HCT116 (cell line): ENCODE measurements around the gene SMR3B. TPM values are rescaled to one million over a fixed set of nuclear protein-coding genes. Genes with fewer than 3 reads are reported as not detected.

ENCODE experiments used
- ATAC-seq: fragments of 200-7000 bp; cut with Tn5 transposase; 2 replicates; pipeline ENCODE4 v1.9.1; 2020; ENCODE audit warnings: mild to moderate bottlenecking, moderate library complexity
- Bru-seq: library from RNA; stranded (reverse); fragments of 400-500 nt; gene quantifications from one replicate; lab custom pipeline; 2021; lab: Mats Ljungman, UMichigan
- BruChase-seq, 2 experiments: library from RNA; stranded (reverse); fragments of 400-500 nt; gene quantifications; one replicate each; lab custom pipeline; 2021; lab: Mats Ljungman, UMichigan
- BruUV-seq: library from RNA; stranded (reverse); fragments of 400-500 nt; replicated peaks from 2 replicates; lab custom pipeline; 2021; lab: Mats Ljungman, UMichigan
- CTCF ChIA-PET: fragments of 300-600 bp; sonication (Branson Sonifier 250); formaldehyde crosslinking; loops from one replicate; lab custom pipeline; 2021; ENCODE audit warnings: antibody characterized with exemption; lab: Charles Lee
- POLR2A ChIA-PET: fragments of 300-600, 350-600 bp; sonication (Branson Sonifier 250); formaldehyde crosslinking; loops from one replicate; lab custom pipeline; 2021; ENCODE audit warnings: antibody characterized with exemption; lab: Charles Lee
- RAD21 ChIA-PET, 2 experiments: fragments of 300-600 bp; sonication (Branson Sonifier 250); formaldehyde crosslinking; loops; one replicate each; lab custom pipeline; 2023; ENCODE audit warnings: low total read pairs in 2 of 2; ENCODE audit not compliant: uncharacterized antibody in 2 of 2, unreplicated experiment in 2 of 2, low non-redundant PET in 1 of 2; lab: Charles Lee
- DNase-seq: peaks from one replicate; pipeline ENCODE4 v3.0.0-alpha.2; 2010; ENCODE audit warnings: low read depth, low spot score
- H2AFZ ChIP-seq: fragments of 200-600 bp; shearing (Covaris generic), sonication (generic); 2 replicates; pipeline ENCODE4 v1.6.1; 2017; ENCODE audit warnings: low read depth, mixed run types, mixed read lengths, antibody characterized with exemption, low read length; ENCODE audit not compliant: poor library complexity, severe bottlenecking
- H3K27ac ChIP-seq: 2 replicates; pipeline ENCODE4 v1.5.1; 2012; ENCODE audit warnings: low read depth, low read length
- H3K27me3 ChIP-seq: fragments of 200-600 bp; sonication (generic); 2 replicates; pipeline ENCODE4 v1.6.1; 2016; ENCODE audit warnings: mixed run types, low read length, mixed read lengths; ENCODE audit not compliant: insufficient read depth
- H3K36me3 ChIP-seq, 2 experiments: fragments of 200-500 bp in 1 of 2; fragments of 200-600 bp in 1 of 2; sonication (Bioruptor generic) in 1 of 2; sonication (generic) in 1 of 2; 2 replicates each; pipeline versions ENCODE4 v1.5.1 to v1.6.1; 2014 to 2016; ENCODE audit warnings: low read length in 2 of 2, inconsistent platforms in 1 of 2, mixed read lengths in 1 of 2, mixed run types in 1 of 2; ENCODE audit not compliant: insufficient read depth in 2 of 2, control insufficient read depth in 1 of 2
- H3K4me1 ChIP-seq, 2 experiments: fragments of 200-600 bp in 1 of 2; sonication (generic) in 1 of 2; 2 replicates each; pipeline versions ENCODE4 v1.5.1 to v1.6.1; 2012 to 2017; ENCODE audit warnings: low read length in 2 of 2, inconsistent platforms in 1 of 2, mild to moderate bottlenecking in 1 of 2, mixed read lengths in 1 of 2, mixed run types in 1 of 2, moderate library complexity in 1 of 2; ENCODE audit not compliant: insufficient read depth in 2 of 2, control insufficient read depth in 1 of 2
- H3K4me2 ChIP-seq: fragments of 200-600 bp; sonication (generic); 2 replicates; pipeline ENCODE4 v1.6.1; 2017; ENCODE audit warnings: mixed run types, low read length, mixed read lengths
- H3K4me3 ChIP-seq, 2 experiments: fragments of 200-600 bp in 1 of 2; sonication (generic) in 1 of 2; replicated peaks in 1 of 2; 2 replicates each; pipeline ENCODE4 v1.5.1; 2011 to 2016; ENCODE audit warnings: low read length in 2 of 2, control low read depth in 1 of 2, low read depth in 1 of 2, mild to moderate bottlenecking in 1 of 2, mixed read lengths in 1 of 2, mixed run types in 1 of 2
- H3K79me2 ChIP-seq: fragments of 200-600 bp; sonication (generic); 2 replicates; pipeline ENCODE4 v1.6.1; 2017; ENCODE audit warnings: mild to moderate bottlenecking, mixed run types, low read length, moderate library complexity, mixed read lengths; ENCODE audit not compliant: insufficient read depth
- H3K9ac ChIP-seq: fragments of 200-600 bp; sonication (generic); 2 replicates; pipeline ENCODE4 v1.6.1; 2016; ENCODE audit warnings: low read length, mixed read lengths
- H3K9me2 ChIP-seq: fragments of 200-600 bp; sonication (generic), shearing (Covaris generic); 2 replicates; pipeline ENCODE4 v1.6.1; 2017; ENCODE audit warnings: mixed run types, mild to moderate bottlenecking, moderate library complexity; ENCODE audit not compliant: insufficient read depth
- H3K9me3 ChIP-seq, 2 experiments: fragments of 200-500 bp in 1 of 2; fragments of 200-600 bp in 1 of 2; sonication (Bioruptor generic) in 1 of 2; sonication (generic) in 1 of 2; 2 replicates each; pipeline ENCODE4 v1.6.1; 2014 to 2017; ENCODE audit warnings: low read length in 2 of 2, mixed read lengths in 2 of 2, inconsistent platforms in 1 of 2, low read depth in 1 of 2, mild to moderate bottlenecking in 1 of 2, mixed run types in 1 of 2, moderate library complexity in 1 of 2; ENCODE audit not compliant: control insufficient read depth in 1 of 2, insufficient read depth in 1 of 2
- H4K20me1 ChIP-seq: fragments of 200-600 bp; sonication (generic), shearing (Covaris generic); 2 replicates; pipeline ENCODE4 v1.6.1; 2017; ENCODE audit warnings: mixed run types, mild to moderate bottlenecking, moderate library complexity; ENCODE audit not compliant: insufficient read depth
- CEBPB ChIP-seq: IDR thresholded peaks from 2 replicates; pipeline ENCODE4 v1.6.1; 2012; ENCODE audit warnings: low read depth
- ELF1 ChIP-seq: IDR thresholded peaks from 2 replicates; pipeline ENCODE4 v1.6.1; 2012; ENCODE audit warnings: low read depth, borderline replicate concordance
- EZH2 ChIP-seq: fragments of 200-600 bp; sonication (generic); IDR thresholded peaks from 2 replicates; pipeline ENCODE4 v1.6.1; 2017; ENCODE audit warnings: antibody characterized with exemption, mixed run types
- FOSL1 ChIP-seq: IDR thresholded peaks from 2 replicates; pipeline ENCODE4 v1.6.1; 2012; ENCODE audit warnings: low read depth
- JUND ChIP-seq: IDR thresholded peaks from 2 replicates; pipeline ENCODE4 v1.6.1; 2012
- POLR2A ChIP-seq: IDR thresholded peaks from 2 replicates; pipeline ENCODE4 v1.7.0; 2011; ENCODE audit warnings: borderline replicate concordance; ENCODE audit not compliant: insufficient read depth, insufficient read length; ENCODE audit errors: extremely low read depth
- ZNF274 ChIP-seq: fragments of 200-500 bp; sonication (Bioruptor generic); IDR thresholded peaks from 2 replicates; pipeline ENCODE4 v1.6.1; 2014; ENCODE audit warnings: mild to moderate bottlenecking, low read depth, low read length, inconsistent platforms
- intact Hi-C: fragments of 100-400 bp; cut with micrococcal nuclease; formaldehyde crosslinking; loops from 2 replicates; pipeline ENCODE4 v1.10.0; 2022
- long read RNA-seq: library from polyadenylated mRNA; unstranded; transcript quantifications from one replicate; pipeline ENCODE4 v2.0.0, GENCODE V29; 2021; ENCODE audit not compliant: unreplicated experiment
- polyA plus RNA-seq: library from polyadenylated mRNA; unstranded; fragments of >200 nt; gene quantifications from 2 replicates; pipeline ENCODE4 v1.2.1, GENCODE V29; 2012; ENCODE audit warnings: missing spikeins
- total RNA-seq: library from RNA; stranded (reverse); gene quantifications from one replicate; pipeline ENCODE4 v1.2.1, GENCODE V29; 2021; ENCODE audit not compliant: unreplicated experiment
- TF ChIP-seq, protein P1 (sequence below): IDR thresholded peaks from 2 replicates; pipeline ENCODE4 v1.6.1; 2012
- TF ChIP-seq, protein P2 (sequence below): IDR thresholded peaks from 2 replicates; pipeline ENCODE4 v1.6.1; 2012; ENCODE audit warnings: low read depth

The SMR3B gene
- total RNA-seq: not detected
- not detected in 2 replicates for polyA plus RNA-seq
- Bru-seq, nascent RNA: not detected
- not detected for BruChase-seq, experiment 1, labeled RNA remaining after a 6-hour chase
- not detected for BruChase-seq, experiment 2, labeled RNA remaining after a 2-hour chase
- long read RNA-seq: 0 reads

DNA sequence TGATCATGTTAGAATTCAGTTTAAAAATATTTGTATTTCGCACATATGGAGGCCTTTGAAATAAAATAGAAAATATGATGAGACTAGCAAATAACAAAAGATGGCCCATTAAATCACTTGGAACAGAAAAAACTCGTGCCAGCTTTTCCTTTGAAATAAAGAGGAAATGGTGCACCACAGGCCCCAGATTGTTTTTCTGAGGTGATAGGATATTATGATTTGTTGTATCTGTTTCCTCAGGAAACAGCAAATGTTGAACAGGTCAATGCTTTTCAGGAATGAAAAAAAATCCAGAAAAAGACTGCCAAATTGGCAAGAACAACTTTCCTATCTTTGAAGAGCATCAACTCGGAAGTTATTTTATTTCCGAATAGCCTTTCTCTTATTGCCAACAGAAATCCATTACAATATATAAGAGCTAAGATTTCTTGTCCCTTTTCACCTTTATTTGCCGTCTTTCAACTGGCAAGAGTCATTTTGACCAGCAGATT, at the start of gene SMR3B:
TSS of gene SMR3B (plus strand) at position 441 of the 491 bp plus-strand sequence. CDS start 1,380 bp downstream, outside the sequence.
- Histone ChIP-seq H3K4me3 (no peak within 1 kb of the TSS), H3K9me3 (no peaks in the 10 kb centered on the region)
- TF ChIP-seq FOSL1 (no peak), CEBPB (no peak), JUND (no peak), EZH2 (no peak), ZNF274 (no peak), POLR2A (no peak), ELF1 (no peak)
- TF ChIP-seq, protein P1, sequence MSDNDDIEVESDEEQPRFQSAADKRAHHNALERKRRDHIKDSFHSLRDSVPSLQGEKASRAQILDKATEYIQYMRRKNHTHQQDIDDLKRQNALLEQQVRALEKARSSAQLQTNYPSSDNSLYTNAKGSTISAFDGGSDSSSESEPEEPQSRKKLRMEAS: no peak
- TF ChIP-seq, protein P2, sequence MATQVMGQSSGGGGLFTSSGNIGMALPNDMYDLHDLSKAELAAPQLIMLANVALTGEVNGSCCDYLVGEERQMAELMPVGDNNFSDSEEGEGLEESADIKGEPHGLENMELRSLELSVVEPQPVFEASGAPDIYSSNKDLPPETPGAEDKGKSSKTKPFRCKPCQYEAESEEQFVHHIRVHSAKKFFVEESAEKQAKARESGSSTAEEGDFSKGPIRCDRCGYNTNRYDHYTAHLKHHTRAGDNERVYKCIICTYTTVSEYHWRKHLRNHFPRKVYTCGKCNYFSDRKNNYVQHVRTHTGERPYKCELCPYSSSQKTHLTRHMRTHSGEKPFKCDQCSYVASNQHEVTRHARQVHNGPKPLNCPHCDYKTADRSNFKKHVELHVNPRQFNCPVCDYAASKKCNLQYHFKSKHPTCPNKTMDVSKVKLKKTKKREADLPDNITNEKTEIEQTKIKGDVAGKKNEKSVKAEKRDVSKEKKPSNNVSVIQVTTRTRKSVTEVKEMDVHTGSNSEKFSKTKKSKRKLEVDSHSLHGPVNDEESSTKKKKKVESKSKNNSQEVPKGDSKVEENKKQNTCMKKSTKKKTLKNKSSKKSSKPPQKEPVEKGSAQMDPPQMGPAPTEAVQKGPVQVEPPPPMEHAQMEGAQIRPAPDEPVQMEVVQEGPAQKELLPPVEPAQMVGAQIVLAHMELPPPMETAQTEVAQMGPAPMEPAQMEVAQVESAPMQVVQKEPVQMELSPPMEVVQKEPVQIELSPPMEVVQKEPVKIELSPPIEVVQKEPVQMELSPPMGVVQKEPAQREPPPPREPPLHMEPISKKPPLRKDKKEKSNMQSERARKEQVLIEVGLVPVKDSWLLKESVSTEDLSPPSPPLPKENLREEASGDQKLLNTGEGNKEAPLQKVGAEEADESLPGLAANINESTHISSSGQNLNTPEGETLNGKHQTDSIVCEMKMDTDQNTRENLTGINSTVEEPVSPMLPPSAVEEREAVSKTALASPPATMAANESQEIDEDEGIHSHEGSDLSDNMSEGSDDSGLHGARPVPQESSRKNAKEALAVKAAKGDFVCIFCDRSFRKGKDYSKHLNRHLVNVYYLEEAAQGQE: no peak
- TF ChIP-seq, all 23 proteins: peak for 0
- POLR2A ChIA-PET: no interaction called here
- no peaks in the 10 kb centered on the region for H4K20me1 ChIP-seq
- intact Hi-C loops: no loop called here
- no peak for ATAC-seq
- no peak within 1 kb of the TSS for H3K9ac ChIP-seq
- RAD21 ChIA-PET: no interaction called here
- H3K4me1 ChIP-seq: no peaks in the 10 kb centered on the region
- no peaks in the 10 kb centered on the region for H3K27me3 ChIP-seq
- no peaks in the 10 kb centered on the region for H3K36me3 ChIP-seq
- no peak for DNase-seq
- CTCF ChIA-PET: no interaction called here
- H3K79me2 ChIP-seq: no peaks in the 10 kb centered on the region
- H3K4me2 ChIP-seq: no peak within 1 kb of the TSS
- H2AFZ ChIP-seq: no peak within 1 kb of the TSS
- no peak within 1 kb of the TSS for H3K27ac ChIP-seq
- H3K9me2 ChIP-seq: no peaks in the 10 kb centered on the region
- no TSS peak for BruUV-seq
